GM12878 (cell line): Measurements from ENCODE around the gene PHLDA2. TPM values are rescaled to one million over a fixed set of nuclear protein-coding genes. Genes with fewer than 3 reads are reported as not detected.

Source experiments
- ATAC-seq: fragments of 200-7000 bp; cut with Tn5 transposase; 3 replicates; pipeline ENCODE4 v1.9.1; 2020; ENCODE audit warnings: mild to moderate bottlenecking, moderate library complexity
- BruUV-seq: library from RNA; stranded (reverse); fragments of 400-500 nt; replicated peaks from 2 replicates; lab custom pipeline; 2021; lab: Mats Ljungman, UMichigan
- CTCF ChIA-PET: fragments of 300-600 bp; sonication (Branson Sonifier 250); formaldehyde crosslinking; extraction: SDS; loops from one replicate; lab custom pipeline; 2021; ENCODE audit warnings: inconsistent platforms; lab: Yijun Ruan, JAX
- POLR2A ChIA-PET: fragments of 350-600 bp; formaldehyde crosslinking; extraction: SDS; loops from one replicate; lab custom pipeline; 2021; ENCODE audit warnings: inconsistent platforms; lab: Charles Lee
- RAD21 ChIA-PET: fragments of 300-600 bp; sonication (Branson Sonifier 250); formaldehyde crosslinking; loops from one replicate; lab custom pipeline; 2023; ENCODE audit warnings: antibody characterized with exemption; ENCODE audit not compliant: unreplicated experiment; lab: Charles Lee
- SMC1A ChIA-PET: fragments of 300-600 bp; sonication (Branson Sonifier 250); formaldehyde crosslinking; loops from one replicate; lab custom pipeline; 2023; ENCODE audit not compliant: unreplicated experiment, uncharacterized antibody; lab: Charles Lee
- DNase-seq: peaks from one replicate; pipeline ENCODE4 v3.0.0-alpha.2; 2011; ENCODE audit warnings: low read depth, low spot score
- FAIRE-seq: peaks from 3 replicates; lab custom pipeline; 2011; peaks lifted over from hg19 to GRCh38; lab: Jason Lieb, UNC
- H2AFZ ChIP-seq: 2 replicates; pipeline ENCODE4 v1.6.0; 2011; ENCODE audit warnings: low read depth, low read length, control low read depth; ENCODE audit not compliant: control insufficient read depth
- H3K27ac ChIP-seq: 2 replicates; pipeline ENCODE4 v1.5.1; 2011; ENCODE audit warnings: control low read depth; ENCODE audit not compliant: control insufficient read depth, insufficient read depth
- H3K27me3 ChIP-seq, 2 experiments: replicated peaks in 1 of 2; 2 replicates each; pipeline versions ENCODE4 v1.6.0 to v1.6.1; 2011; ENCODE audit warnings: low read length in 1 of 2; ENCODE audit not compliant: control insufficient read depth in 2 of 2, insufficient read depth in 2 of 2
- H3K36me3 ChIP-seq, 2 experiments: 2 replicates each; pipeline ENCODE4 v1.5.1; 2011; ENCODE audit warnings: low read length in 1 of 2; ENCODE audit not compliant: control insufficient read depth in 2 of 2, insufficient read depth in 2 of 2
- H3K4me1 ChIP-seq: 2 replicates; pipeline ENCODE4 v1.6.1; 2011; ENCODE audit warnings: mild to moderate bottlenecking, low read length, moderate library complexity, mixed read lengths; ENCODE audit not compliant: control insufficient read depth, insufficient read depth
- H3K4me2 ChIP-seq: 2 replicates; pipeline ENCODE4 v1.6.0; 2011; ENCODE audit warnings: control low read depth; ENCODE audit not compliant: control insufficient read depth, insufficient read depth
- H3K4me3 ChIP-seq: fragments of 200-600 bp; sonication (generic); 2 replicates; pipeline ENCODE4 v1.5.1; 2016
- H3K79me2 ChIP-seq: 2 replicates; pipeline ENCODE4 v1.6.0; 2011; ENCODE audit warnings: low read length; ENCODE audit not compliant: control insufficient read depth, insufficient read depth
- H3K9ac ChIP-seq: 2 replicates; pipeline ENCODE4 v1.8.0; 2011; ENCODE audit warnings: low read length, control low read depth, mixed read lengths; ENCODE audit not compliant: control insufficient read depth, insufficient read depth
- H3K9me3 ChIP-seq: replicated peaks from 3 replicates; pipeline ENCODE4 v1.5.1; 2011; ENCODE audit warnings: mild to moderate bottlenecking, low read length; ENCODE audit not compliant: control insufficient read depth, insufficient read depth
- H4K20me1 ChIP-seq: 2 replicates; pipeline ENCODE4 v1.6.0; 2011; ENCODE audit not compliant: control insufficient read depth, insufficient read depth
- CHD4 ChIP-seq: fragments of 200-600 bp; sonication (generic); IDR thresholded peaks from 2 replicates; pipeline ENCODE4 v1.6.1; 2016; ENCODE audit warnings: mild to moderate bottlenecking
- EED ChIP-seq: sonication (generic); IDR thresholded peaks from 2 replicates; pipeline ENCODE4 v1.6.1; 2016; ENCODE audit warnings: antibody characterized with exemption, low read depth
- GATAD2B ChIP-seq: fragments of 450-650 bp; conservative IDR thresholded peaks from 2 replicates; pipeline ENCODE4 v1.6.1; 2017; ENCODE audit warnings: low read depth, mild to moderate bottlenecking, moderate library complexity
- LARP7 ChIP-seq: fragments of 450-650 bp; IDR thresholded peaks from 2 replicates; pipeline ENCODE4 v1.6.1; 2017; ENCODE audit warnings: mild to moderate bottlenecking
- NR2F1 ChIP-seq: fragments of 450-650 bp; conservative IDR thresholded peaks from 2 replicates; pipeline ENCODE4 v1.6.1; 2017; ENCODE audit warnings: mild to moderate bottlenecking
- PAX8 ChIP-seq: fragments of 450-650 bp; IDR thresholded peaks from 2 replicates; pipeline ENCODE4 v1.6.1; 2017; ENCODE audit warnings: mild to moderate bottlenecking, moderate library complexity
- POLR2A ChIP-seq: IDR thresholded peaks from 2 replicates; pipeline ENCODE4 v1.6.1; 2011; ENCODE audit warnings: low read depth, mild to moderate bottlenecking, low read length
- POU2F2 ChIP-seq: IDR thresholded peaks from 3 replicates; pipeline ENCODE4 v1.6.1; 2011; ENCODE audit warnings: low read depth, mild to moderate bottlenecking, low read length, borderline replicate concordance
- RAD51 ChIP-seq: fragments of 450-650 bp; IDR thresholded peaks from 2 replicates; pipeline ENCODE4 v1.6.1; 2016; ENCODE audit warnings: moderate library complexity, mild to moderate bottlenecking, inconsistent platforms
- RELA ChIP-seq: fragments of 450-650 bp; IDR thresholded peaks from 2 replicates; pipeline ENCODE4 v1.8.0; 2014; ENCODE audit warnings: borderline replicate concordance; ENCODE audit not compliant: partially characterized antibody
- WGBS: methylation state at CpG from one replicate; pipeline ENCODE4 v1.1.6; 2016; ENCODE audit warnings: low lambda C conversion rate; ENCODE audit not compliant: insufficient replicate concordance, insufficient coverage; ENCODE audit errors: missing lambda C conversion rate; 5-methylcytosine and 5-hydroxymethylcytosine counted together
- in situ Hi-C: fragments of 300-500 bp; cut with MboI; formaldehyde crosslinking; loops from 9 replicates; pipeline ENCODE4 v1.14.3; 2018; ENCODE audit warnings: mixed read lengths
- intact Hi-C: fragments of 100-400 bp; cut with micrococcal nuclease; formaldehyde crosslinking; loops from one replicate; pipeline ENCODE4 v1.14.2; 2022; ENCODE audit not compliant: unreplicated experiment
- polyA plus RNA-seq, 11 experiments: library from polyadenylated mRNA; depleted of rRNA in 4 of 11; unstranded in 6 of 11; stranded (reverse) in 5 of 11; fragments of >200 nt; fragmentation: Nextera tagmentation in 4 of 11; fragmentation: Illumina TruSeq in 1 of 11; extraction: Ambion mirVana in 4 of 11; extraction: Trizol in 1 of 11; gene quantifications; 1 replicate in 1 of 11; 2 replicates in 10 of 11; pipeline versions ENCODE4 v1.2.1 to v1.2.3, GENCODE V29; 2011 to 2016; ENCODE audit warnings: inconsistent platforms in 2 of 11, missing spikeins in 2 of 11, low read depth in 1 of 11
- total RNA-seq, 4 experiments: library from RNA; depleted of rRNA in 3 of 4; stranded (reverse); fragments of >200 nt in 3 of 4; fragmentation: Illumina TruSeq in 1 of 4; extraction: Trizol in 1 of 4; gene quantifications; 2 replicates each; pipeline versions ENCODE4 v1.2.1 to v1.2.3, GENCODE V29; 2013 to 2021
- TF ChIP-seq, protein P1 (sequence below): fragments of 450-650 bp; IDR thresholded peaks from 2 replicates; pipeline ENCODE4 v1.6.1; 2017; ENCODE audit warnings: mild to moderate bottlenecking
- TF ChIP-seq, protein P2 (sequence below): IDR thresholded peaks from 2 replicates; pipeline ENCODE4 v1.6.1; 2012; ENCODE audit warnings: low read length, inconsistent platforms
- TF ChIP-seq, protein P3 (sequence below): IDR thresholded peaks from 2 replicates; pipeline ENCODE4 v1.6.1; 2011; ENCODE audit warnings: low read depth, mild to moderate bottlenecking, low read length, moderate library complexity, borderline replicate concordance; ENCODE audit errors: extremely low read depth

Gene PHLDA2
- total and polyA plus RNA-seq, 10 of the 15 experiments (the other 5 are each of a cell fraction or from before 2014, with no cell fraction given), result 0.15 to 0.49 (median 0.16) TPM; not detected in 7

DNA sequence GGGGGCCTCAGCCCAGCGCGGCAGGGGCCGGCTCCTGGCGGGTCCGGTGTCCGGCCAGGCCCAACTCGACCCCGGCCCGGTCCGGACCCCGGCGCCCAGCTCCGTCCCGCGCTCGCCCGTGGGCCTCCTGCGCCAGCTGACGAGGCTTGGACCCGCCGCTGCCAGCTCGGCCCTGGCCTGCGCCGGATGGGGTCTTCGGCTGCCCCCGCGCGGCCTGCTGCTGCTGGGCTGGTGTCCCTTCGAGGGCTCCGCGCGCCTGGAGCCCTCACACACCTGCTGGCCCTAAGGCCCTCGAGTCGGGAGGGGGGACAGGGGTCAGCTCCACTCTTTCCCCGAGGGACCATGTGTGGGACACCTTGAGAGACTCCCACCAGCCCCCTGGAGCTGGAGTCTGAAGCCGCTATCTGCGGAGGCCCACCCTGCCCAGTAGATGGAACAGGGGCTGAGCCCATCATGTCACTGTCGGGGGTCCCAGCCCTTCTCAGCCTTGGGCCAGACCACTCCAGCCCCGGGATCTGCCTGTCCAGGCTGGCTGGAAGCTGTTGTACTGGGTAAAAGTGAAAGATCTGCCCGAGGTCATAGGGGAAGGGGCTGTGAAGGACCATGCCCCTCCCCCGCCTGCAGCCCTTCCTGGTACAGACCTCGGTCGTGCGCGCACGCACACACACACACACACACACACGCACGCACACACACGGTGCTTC lies 42.9 kb downstream of the PHLDA2 start:
- H4K20me1 ChIP-seq, result no peaks in the 10 kb centered on the region
- ATAC-seq (no peak), DNase-seq (no peak), FAIRE-seq (no peak)
- no peaks in the 10 kb centered on the region for H3K36me3 ChIP-seq
- in situ Hi-C loops, result loop anchor here (5.0 kb wide), 1 partner anchor 354 kb away; no protein-coding TSS in a partner anchor
- 9% methylated on average over 49 of the region's 49 CpGs for WGBS
- peak overlapping the region; percentile 39; the same call in 1 of the 2 replicates for H2AFZ ChIP-seq
- H3K27me3 ChIP-seq, result peaks cover 9 to 10% of the 10 kb centered on the region in 2 experiments; a peak in 3 of 4 replicates
- POLR2A ChIA-PET, result no interaction called here
- H3K27ac ChIP-seq, result no peak overlapping the region
- intact Hi-C loops, result no loop called here
- no peaks in the 10 kb centered on the region for H3K9me3 ChIP-seq
- SMC1A ChIA-PET, result no interaction called here
- H3K9ac ChIP-seq, result no peak overlapping the region
- H3K4me1 ChIP-seq, result peaks cover 5% of the 10 kb centered on the region
- RAD21 ChIA-PET, result interaction anchor here (0.6 to 8.3 kb wide), 2 partner anchors 352 to 513 kb away, joined by 3 to 151 read pairs; no protein-coding TSS in a partner anchor
- 0 out of 2 replicates have a peak, but pooled peaks have one; percentile 22 for TF ChIP-seq GATAD2B
- TF ChIP-seq CHD4, result no peak
- BruUV-seq, result no TSS peak
- H3K4me3 ChIP-seq, result no peak overlapping the region
- CTCF ChIA-PET, result interaction anchor here (1.7 to 10.2 kb wide), 2 partner anchors 43 to 353 kb away, joined by 8 to 233 read pairs; partner anchors contain the start of gene PHLDA2
- peak overlapping the region; percentile 60; the same call in 1 of the 2 replicates for H3K4me2 ChIP-seq
- no peaks in the 10 kb centered on the region for H3K79me2 ChIP-seq

DNA sequence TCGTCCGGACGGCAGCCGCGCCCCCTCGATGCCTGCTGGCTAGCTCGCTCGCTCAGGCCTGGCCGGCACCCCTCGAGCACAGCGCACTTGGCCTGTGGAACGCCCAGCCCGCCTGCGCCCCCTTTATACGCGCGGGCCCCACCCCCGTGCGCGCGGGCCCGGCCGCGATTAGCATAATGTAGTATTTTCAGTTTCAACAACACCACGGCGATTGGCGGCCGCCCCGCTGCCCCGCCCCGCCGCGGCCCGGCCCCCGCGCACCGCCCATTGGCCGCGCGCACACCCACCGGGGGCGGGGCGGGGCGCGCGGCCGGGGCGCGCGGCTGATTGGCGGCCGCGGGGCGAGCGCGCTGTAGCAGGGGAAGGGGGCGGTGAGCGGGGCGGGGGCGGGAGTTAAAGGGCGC lies 43.5 kb downstream of the PHLDA2 start, which contains the start of gene CDKN1C:
Gene CDKN1C (minus strand): TSS at position 98 of the 404 bp plus-strand sequence. CDS start 319 bp downstream, outside the sequence.
- BruUV-seq, result no TSS peak
- H3K36me3 ChIP-seq, result no peaks in the 10 kb centered on the region
- intact Hi-C loops, result no loop called here
- FAIRE-seq, result no peak
- CTCF ChIA-PET, result interaction anchor here (10.2 kb wide), 1 partner anchor 352 kb away, joined by 233 read pairs; no protein-coding TSS in a partner anchor
- H3K27me3 ChIP-seq, result peaks cover 9 to 10% of the 10 kb centered on the region in 2 experiments; a peak in 3 of 4 replicates
- H3K27ac ChIP-seq, result no peak within 1 kb of the TSS
- in situ Hi-C loops, result loop anchor here (5.0 kb wide), 1 partner anchor 353 kb away; no protein-coding TSS in a partner anchor
- peak within 1 kb of the TSS; percentile 59; the same call in 1 of the 2 replicates for H3K4me3 ChIP-seq
- H3K79me2 ChIP-seq, result no peaks in the 10 kb centered on the region
- DNase-seq, result no peak
- peaks cover 5% of the 10 kb centered on the region for H3K4me1 ChIP-seq
- POLR2A ChIA-PET, result no interaction called here
- SMC1A ChIA-PET, result no interaction called here
- no peak within 1 kb of the TSS for H3K9ac ChIP-seq
- peak within 1 kb of the TSS; percentile 97 for H3K4me2 ChIP-seq
- no peaks in the 10 kb centered on the region for H3K9me3 ChIP-seq
- RAD21 ChIA-PET, result interaction anchor here (0.6 kb wide), 1 partner anchor 512 kb away, joined by 3 read pairs; no protein-coding TSS in a partner anchor
- peak; percentile 88 for ATAC-seq
- H4K20me1 ChIP-seq, result no peaks in the 10 kb centered on the region
- H2AFZ ChIP-seq, result peak within 1 kb of the TSS; percentile 78
- WGBS, result under 1% methylated on average over 22 of the region's 61 CpGs
- TF ChIP-seq, protein P1, sequence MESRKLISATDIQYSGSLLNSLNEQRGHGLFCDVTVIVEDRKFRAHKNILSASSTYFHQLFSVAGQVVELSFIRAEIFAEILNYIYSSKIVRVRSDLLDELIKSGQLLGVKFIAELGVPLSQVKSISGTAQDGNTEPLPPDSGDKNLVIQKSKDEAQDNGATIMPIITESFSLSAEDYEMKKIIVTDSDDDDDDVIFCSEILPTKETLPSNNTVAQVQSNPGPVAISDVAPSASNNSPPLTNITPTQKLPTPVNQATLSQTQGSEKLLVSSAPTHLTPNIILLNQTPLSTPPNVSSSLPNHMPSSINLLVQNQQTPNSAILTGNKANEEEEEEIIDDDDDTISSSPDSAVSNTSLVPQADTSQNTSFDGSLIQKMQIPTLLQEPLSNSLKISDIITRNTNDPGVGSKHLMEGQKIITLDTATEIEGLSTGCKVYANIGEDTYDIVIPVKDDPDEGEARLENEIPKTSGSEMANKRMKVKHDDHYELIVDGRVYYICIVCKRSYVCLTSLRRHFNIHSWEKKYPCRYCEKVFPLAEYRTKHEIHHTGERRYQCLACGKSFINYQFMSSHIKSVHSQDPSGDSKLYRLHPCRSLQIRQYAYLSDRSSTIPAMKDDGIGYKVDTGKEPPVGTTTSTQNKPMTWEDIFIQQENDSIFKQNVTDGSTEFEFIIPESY, result no peak
- TF ChIP-seq, protein P2, sequence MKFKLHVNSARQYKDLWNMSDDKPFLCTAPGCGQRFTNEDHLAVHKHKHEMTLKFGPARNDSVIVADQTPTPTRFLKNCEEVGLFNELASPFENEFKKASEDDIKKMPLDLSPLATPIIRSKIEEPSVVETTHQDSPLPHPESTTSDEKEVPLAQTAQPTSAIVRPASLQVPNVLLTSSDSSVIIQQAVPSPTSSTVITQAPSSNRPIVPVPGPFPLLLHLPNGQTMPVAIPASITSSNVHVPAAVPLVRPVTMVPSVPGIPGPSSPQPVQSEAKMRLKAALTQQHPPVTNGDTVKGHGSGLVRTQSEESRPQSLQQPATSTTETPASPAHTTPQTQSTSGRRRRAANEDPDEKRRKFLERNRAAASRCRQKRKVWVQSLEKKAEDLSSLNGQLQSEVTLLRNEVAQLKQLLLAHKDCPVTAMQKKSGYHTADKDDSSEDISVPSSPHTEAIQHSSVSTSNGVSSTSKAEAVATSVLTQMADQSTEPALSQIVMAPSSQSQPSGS, result no peak
- TF ChIP-seq POU2F2 (peak; percentile 83; the same call in 1 of the 3 replicates), POLR2A (peak; percentile 66), PAX8 (no peak), EED (no peak), RAD51 (no peak), RELA (peak; percentile 21), NR2F1 (no peak), LARP7 (no peak)
- TF ChIP-seq, protein P3, sequence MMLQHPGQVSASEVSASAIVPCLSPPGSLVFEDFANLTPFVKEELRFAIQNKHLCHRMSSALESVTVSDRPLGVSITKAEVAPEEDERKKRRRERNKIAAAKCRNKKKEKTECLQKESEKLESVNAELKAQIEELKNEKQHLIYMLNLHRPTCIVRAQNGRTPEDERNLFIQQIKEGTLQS, result no peak
